Vagina (tissue), 2 donors: ENCODE data around the gene PAFAH1B2.

Source experiments
- POLR2A ChIP-seq, 2 donors: fragments of 450-650 bp; IDR thresholded peaks; one replicate each; pipeline ENCODE4 v1.6.1; 2017; ENCODE audit warnings: antibody characterized with exemption in 2 of 2, mild to moderate bottlenecking in 2 of 2, moderate library complexity in 2 of 2
- TF ChIP-seq, protein P1 (sequence below), 3 experiments: fragments of 450-650 bp in 2 of 3; fragments of 200-600 bp in 1 of 3; sonication (generic) in 1 of 3; IDR thresholded peaks; one replicate each; pipeline ENCODE4 v1.5.1; 2017 to 2019; ENCODE audit warnings: antibody characterized with exemption in 3 of 3, mild to moderate bottlenecking in 2 of 3, moderate library complexity in 2 of 3

DNA sequence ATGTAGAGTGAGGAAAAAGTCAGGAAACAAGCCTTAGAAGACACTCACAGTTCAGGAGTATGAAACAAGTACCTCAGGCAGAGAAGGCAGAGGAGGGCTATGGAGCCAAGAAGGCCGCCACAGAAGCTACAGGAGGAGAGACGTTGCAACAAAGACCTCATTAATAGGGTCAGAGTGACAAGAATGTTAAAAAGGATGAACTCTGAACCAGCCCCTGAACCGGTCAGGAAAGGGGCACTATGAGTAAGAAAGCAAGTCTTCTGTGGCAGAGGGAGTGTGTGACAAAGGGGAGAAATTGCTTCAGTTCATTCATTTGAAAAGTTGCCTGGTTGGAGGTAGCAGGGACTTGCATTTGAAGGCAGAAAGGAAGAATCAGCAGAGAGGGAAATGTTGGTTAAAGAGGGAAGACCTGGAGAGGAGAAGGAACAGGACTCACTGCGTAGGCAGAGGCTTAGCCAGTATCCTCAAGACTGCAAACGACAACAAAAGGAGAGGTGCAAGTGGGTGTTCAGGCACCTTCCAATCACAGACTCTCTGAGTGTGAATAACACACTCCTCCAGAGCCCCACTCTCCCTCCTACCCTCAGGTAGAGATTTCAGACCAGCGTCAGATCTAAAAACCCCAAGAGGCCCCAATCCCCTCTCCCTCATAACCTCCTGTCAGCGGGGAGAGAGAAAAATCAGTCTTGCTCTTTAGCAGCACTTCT lies 70.5 kb downstream of the PAFAH1B2 start:
- TF ChIP-seq, protein P1, sequence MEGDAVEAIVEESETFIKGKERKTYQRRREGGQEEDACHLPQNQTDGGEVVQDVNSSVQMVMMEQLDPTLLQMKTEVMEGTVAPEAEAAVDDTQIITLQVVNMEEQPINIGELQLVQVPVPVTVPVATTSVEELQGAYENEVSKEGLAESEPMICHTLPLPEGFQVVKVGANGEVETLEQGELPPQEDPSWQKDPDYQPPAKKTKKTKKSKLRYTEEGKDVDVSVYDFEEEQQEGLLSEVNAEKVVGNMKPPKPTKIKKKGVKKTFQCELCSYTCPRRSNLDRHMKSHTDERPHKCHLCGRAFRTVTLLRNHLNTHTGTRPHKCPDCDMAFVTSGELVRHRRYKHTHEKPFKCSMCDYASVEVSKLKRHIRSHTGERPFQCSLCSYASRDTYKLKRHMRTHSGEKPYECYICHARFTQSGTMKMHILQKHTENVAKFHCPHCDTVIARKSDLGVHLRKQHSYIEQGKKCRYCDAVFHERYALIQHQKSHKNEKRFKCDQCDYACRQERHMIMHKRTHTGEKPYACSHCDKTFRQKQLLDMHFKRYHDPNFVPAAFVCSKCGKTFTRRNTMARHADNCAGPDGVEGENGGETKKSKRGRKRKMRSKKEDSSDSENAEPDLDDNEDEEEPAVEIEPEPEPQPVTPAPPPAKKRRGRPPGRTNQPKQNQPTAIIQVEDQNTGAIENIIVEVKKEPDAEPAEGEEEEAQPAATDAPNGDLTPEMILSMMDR (IDR thresholded peaks at IDR 0.05): no peak
- TF ChIP-seq POLR2A (IDR thresholded peaks at IDR 0.05): no peak
